K562 (cell line): ENCODE data around the gene GALE.

Experiments
- MAZ ChIP-seq, 2 experiments: fragments of 450-650 bp in 1 of 2; sonication (generic) in 1 of 2; formaldehyde crosslinking; IDR thresholded peaks in 1 of 2; conservative IDR thresholded peaks in 1 of 2; 2 replicates each; pipeline versions ENCODE4 v1.4.0 to v1.5.0; 2020; ENCODE audit warnings: mild to moderate bottlenecking in 1 of 2, missing genetic modification reagents in 1 of 2
- RFX5 ChIP-seq: IDR thresholded peaks from 2 replicates; pipeline ENCODE4 v1.6.1; 2011; ENCODE audit warnings: low read depth, mild to moderate bottlenecking, improper control_type of control experiment, low read length
- TF ChIP-seq, protein P1 (sequence below), 3 experiments: IDR thresholded peaks in 2 of 3; conservative IDR thresholded peaks in 1 of 3; 2 replicates each; pipeline ENCODE4 v1.5.1; 2011 to 2012; ENCODE audit warnings: low read length in 3 of 3, mild to moderate bottlenecking in 3 of 3, control low read depth in 2 of 3, improper control_type of control experiment in 1 of 3, inconsistent platforms in 1 of 3, low read depth in 1 of 3, mixed read lengths in 1 of 3, moderate library complexity in 1 of 3; ENCODE audit not compliant: insufficient read depth in 2 of 3

DNA sequence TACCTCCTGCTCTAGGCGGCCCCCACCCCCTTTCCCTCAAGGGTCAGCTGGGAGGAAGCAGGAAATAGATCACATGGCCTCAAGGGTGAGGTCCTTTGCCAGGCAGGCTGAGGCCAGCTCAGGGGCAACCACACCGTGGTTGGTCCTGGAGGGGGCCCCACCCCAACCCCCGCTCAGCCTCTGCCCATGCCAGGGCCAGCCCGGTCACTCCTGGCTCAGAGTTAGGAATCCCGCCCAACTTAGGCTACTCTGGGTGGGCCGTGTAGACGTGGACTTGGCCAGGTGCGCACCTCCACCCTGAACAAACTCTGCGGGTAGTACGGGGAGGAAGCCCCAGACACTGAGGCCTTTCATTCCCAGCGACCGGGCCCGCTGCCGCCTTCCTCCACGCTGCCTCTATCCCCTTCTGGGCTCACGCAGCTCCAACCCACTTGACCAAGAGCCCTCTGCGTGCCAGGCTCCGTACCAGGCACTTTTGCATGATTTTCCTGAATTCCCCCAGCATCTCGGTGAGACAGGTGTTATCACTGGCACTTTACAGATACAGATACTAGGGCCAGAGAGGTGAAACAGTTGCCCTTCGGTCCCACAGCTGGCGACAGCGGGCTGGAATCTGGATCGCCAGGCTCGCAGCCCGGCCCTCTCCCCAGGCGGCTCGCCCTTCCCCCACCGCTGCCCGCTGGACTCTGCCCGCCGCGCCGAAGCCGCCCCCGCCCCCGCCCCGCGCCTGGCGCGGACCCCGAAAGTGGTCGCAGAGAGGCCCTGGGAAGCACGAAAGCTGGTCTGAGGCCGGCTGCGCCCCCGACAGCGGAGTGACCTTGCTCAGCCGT lies 769 bp downstream of the GALE start:
- TF ChIP-seq MAZ (CRISPR knock-in tag; conservative IDR thresholded peaks at IDR 0.05 in 1 of 2, IDR thresholded peaks at IDR 0.05 in 1 of 2) (peak; percentile 73 to 86), RFX5 (no peak)
- TF ChIP-seq, protein P1, sequence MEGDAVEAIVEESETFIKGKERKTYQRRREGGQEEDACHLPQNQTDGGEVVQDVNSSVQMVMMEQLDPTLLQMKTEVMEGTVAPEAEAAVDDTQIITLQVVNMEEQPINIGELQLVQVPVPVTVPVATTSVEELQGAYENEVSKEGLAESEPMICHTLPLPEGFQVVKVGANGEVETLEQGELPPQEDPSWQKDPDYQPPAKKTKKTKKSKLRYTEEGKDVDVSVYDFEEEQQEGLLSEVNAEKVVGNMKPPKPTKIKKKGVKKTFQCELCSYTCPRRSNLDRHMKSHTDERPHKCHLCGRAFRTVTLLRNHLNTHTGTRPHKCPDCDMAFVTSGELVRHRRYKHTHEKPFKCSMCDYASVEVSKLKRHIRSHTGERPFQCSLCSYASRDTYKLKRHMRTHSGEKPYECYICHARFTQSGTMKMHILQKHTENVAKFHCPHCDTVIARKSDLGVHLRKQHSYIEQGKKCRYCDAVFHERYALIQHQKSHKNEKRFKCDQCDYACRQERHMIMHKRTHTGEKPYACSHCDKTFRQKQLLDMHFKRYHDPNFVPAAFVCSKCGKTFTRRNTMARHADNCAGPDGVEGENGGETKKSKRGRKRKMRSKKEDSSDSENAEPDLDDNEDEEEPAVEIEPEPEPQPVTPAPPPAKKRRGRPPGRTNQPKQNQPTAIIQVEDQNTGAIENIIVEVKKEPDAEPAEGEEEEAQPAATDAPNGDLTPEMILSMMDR (IDR thresholded peaks at IDR 0.05 in 2 of 3, conservative IDR thresholded peaks at IDR 0.05 in 1 of 3; ENCODE audit: insufficient read depth in 2 of 3, low read depth in 1 of 3, low read length in 3 of 3) = no peak
